ENCODE results near the gene OFD1.

OFD1 gene

GRCh38 chrX:13703135-13703534 lies 31.4 kb upstream of the OFD1 start:
- no peaks in the 10 kb centered on the region for H3K36me3 ChIP-seq (ENCODE audit: insufficient read depth)
- H3K9ac ChIP-seq, result no peak overlapping the region
- H4K20me1 ChIP-seq (ENCODE audit: insufficient read depth), result no peaks in the 10 kb centered on the region
- H3K4me2 ChIP-seq, result no peak overlapping the region
- no peak overlapping the region for H3K4me3 ChIP-seq (IDR thresholded peaks at IDR 0.05; ENCODE audit: insufficient read depth, low read depth, low read length)
- no peak overlapping the region for H2AFZ ChIP-seq (ENCODE audit: low read depth)
- no peaks in the 10 kb centered on the region for H3K27me3 ChIP-seq (ENCODE audit: insufficient read depth, low read depth)
- H3K27ac ChIP-seq, result no peak overlapping the region
- peaks cover 57% of the 10 kb centered on the region for H3K79me2 ChIP-seq (ENCODE audit: insufficient read depth, low read depth)
- no peak for TF ChIP-seq CTCF (conservative IDR thresholded peaks at IDR 0.05; ENCODE audit: low read depth, low read length)
- H3K4me1 ChIP-seq (ENCODE audit: low read depth, poor library complexity, severe bottlenecking), result no peaks in the 10 kb centered on the region

DNA sequence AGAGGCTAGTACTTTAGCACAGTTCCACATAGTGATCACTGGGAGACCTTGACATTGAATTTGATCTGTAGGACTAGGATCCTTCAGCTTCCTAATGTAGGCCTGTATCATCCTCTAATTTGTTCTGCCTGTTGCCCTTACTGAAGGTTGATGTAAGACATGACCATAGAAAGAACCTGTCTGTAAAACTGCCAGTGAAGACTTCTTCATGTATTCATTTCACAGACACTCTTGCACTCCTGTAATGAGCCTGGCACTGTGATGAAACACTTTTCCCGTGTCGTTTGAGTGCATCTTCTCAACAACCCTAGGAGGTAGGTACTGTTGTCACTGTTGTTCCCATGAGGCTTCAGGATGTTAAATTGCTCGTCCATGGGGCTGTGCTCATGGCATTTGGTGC lies 31.0 kb upstream of the OFD1 start:
- no peak overlapping the region for H3K9ac ChIP-seq
- H3K27ac ChIP-seq, result no peak overlapping the region
- H3K4me1 ChIP-seq (ENCODE audit: low read depth, poor library complexity, severe bottlenecking), result no peaks in the 10 kb centered on the region
- no peak overlapping the region for H3K4me2 ChIP-seq
- no peaks in the 10 kb centered on the region for H3K36me3 ChIP-seq (ENCODE audit: insufficient read depth)
- peaks cover 52% of the 10 kb centered on the region for H3K79me2 ChIP-seq (ENCODE audit: insufficient read depth, low read depth)
- H3K27me3 ChIP-seq (ENCODE audit: insufficient read depth, low read depth), result no peaks in the 10 kb centered on the region
- no peak for TF ChIP-seq CTCF (conservative IDR thresholded peaks at IDR 0.05; ENCODE audit: low read depth, low read length)
- no peak overlapping the region for H2AFZ ChIP-seq (ENCODE audit: low read depth)
- no peaks in the 10 kb centered on the region for H4K20me1 ChIP-seq (ENCODE audit: insufficient read depth)
- no peak overlapping the region for H3K4me3 ChIP-seq (IDR thresholded peaks at IDR 0.05; ENCODE audit: insufficient read depth, low read depth, low read length)

DNA sequence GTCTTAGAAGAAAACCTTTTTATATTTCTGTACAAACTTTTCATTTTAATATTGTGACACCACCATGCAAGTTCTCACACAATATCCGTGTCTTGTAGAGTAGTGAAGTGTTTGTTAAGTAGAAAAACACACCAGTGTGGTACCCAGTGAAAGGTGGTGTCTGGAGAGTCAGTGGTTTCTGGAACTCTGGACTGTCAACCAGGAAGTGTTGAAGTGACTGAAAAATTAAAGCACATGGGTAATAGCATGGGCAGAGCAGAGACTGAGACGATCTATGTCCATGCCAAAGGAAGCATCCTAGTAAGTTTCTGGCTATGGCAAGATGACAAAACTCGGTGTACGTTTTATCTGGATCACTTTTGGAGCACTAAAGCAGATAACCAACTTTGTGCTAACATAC lies 23.4 kb upstream of the OFD1 start:
- H3K4me3 ChIP-seq (IDR thresholded peaks at IDR 0.05; ENCODE audit: insufficient read depth, low read depth, low read length), result no peak overlapping the region
- H4K20me1 ChIP-seq (ENCODE audit: insufficient read depth), result no peaks in the 10 kb centered on the region
- H3K36me3 ChIP-seq (ENCODE audit: insufficient read depth), result no peaks in the 10 kb centered on the region
- no peak for TF ChIP-seq CTCF (conservative IDR thresholded peaks at IDR 0.05; ENCODE audit: low read depth, low read length)
- no peak overlapping the region for H3K4me2 ChIP-seq
- no peak overlapping the region for H3K27ac ChIP-seq
- no peak overlapping the region for H2AFZ ChIP-seq (ENCODE audit: low read depth)
- H3K79me2 ChIP-seq (ENCODE audit: insufficient read depth, low read depth), result peaks cover 9% of the 10 kb centered on the region; the same call in 1 of the 2 replicates
- H3K27me3 ChIP-seq (ENCODE audit: insufficient read depth, low read depth), result no peaks in the 10 kb centered on the region
- no peaks in the 10 kb centered on the region for H3K4me1 ChIP-seq (ENCODE audit: low read depth, poor library complexity, severe bottlenecking)
- H3K9ac ChIP-seq, result no peak overlapping the region

DNA sequence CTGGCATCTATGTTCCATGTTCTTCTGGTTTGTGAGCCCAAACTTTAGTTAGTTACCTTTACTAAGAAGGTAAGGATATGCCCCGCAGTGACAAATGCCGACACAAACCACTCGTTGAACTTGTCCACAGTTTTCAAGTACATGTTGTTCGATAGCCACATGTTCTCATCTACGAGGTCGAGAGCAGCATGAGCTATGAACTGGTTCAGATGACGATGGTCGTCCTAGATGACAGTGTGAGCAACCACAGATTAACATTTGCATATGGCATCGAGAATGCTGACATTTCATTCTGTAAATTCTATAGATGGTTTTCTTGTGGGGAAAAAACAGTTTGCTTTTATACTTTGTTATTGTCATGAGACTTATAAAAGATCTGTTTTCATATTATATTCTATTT lies 18.1 kb upstream of the OFD1 start:
- no peak overlapping the region for H3K27ac ChIP-seq
- no peaks in the 10 kb centered on the region for H3K36me3 ChIP-seq (ENCODE audit: insufficient read depth)
- H2AFZ ChIP-seq (ENCODE audit: low read depth), result no peak overlapping the region
- H3K27me3 ChIP-seq (ENCODE audit: insufficient read depth, low read depth), result no peaks in the 10 kb centered on the region
- H3K79me2 ChIP-seq (ENCODE audit: insufficient read depth, low read depth), result peaks cover 7% of the 10 kb centered on the region; the same call in 1 of the 2 replicates
- peaks cover 13% of the 10 kb centered on the region for H3K4me1 ChIP-seq (ENCODE audit: low read depth, poor library complexity, severe bottlenecking)
- TF ChIP-seq CTCF (conservative IDR thresholded peaks at IDR 0.05; ENCODE audit: low read depth, low read length), result no peak
- H4K20me1 ChIP-seq (ENCODE audit: insufficient read depth), result no peaks in the 10 kb centered on the region
- H3K4me2 ChIP-seq, result no peak overlapping the region
- no peak overlapping the region for H3K9ac ChIP-seq
- H3K4me3 ChIP-seq (IDR thresholded peaks at IDR 0.05; ENCODE audit: insufficient read depth, low read depth, low read length), result no peak overlapping the region

All from KMS-11 (cell line).